Activated CD4-positive, CD25-positive, alpha-beta regulatory T cell (primary cell): ENCODE results near the gene KLHL2.
A peak's percentile ranks its signal among the peaks of the same experiment; 100 is the strongest.
"Not testable (repeated sequence)": the region's sequence is repeated elsewhere in the genome, so short reads cannot be mapped to it uniquely, and the experiment has no call there.

ENCODE experiments used
- DNase-seq, 4 experiments: peaks; one replicate each; lab custom pipeline; 2025; lab: John Stamatoyannopoulos, UW

Gene KLHL2, protein sequence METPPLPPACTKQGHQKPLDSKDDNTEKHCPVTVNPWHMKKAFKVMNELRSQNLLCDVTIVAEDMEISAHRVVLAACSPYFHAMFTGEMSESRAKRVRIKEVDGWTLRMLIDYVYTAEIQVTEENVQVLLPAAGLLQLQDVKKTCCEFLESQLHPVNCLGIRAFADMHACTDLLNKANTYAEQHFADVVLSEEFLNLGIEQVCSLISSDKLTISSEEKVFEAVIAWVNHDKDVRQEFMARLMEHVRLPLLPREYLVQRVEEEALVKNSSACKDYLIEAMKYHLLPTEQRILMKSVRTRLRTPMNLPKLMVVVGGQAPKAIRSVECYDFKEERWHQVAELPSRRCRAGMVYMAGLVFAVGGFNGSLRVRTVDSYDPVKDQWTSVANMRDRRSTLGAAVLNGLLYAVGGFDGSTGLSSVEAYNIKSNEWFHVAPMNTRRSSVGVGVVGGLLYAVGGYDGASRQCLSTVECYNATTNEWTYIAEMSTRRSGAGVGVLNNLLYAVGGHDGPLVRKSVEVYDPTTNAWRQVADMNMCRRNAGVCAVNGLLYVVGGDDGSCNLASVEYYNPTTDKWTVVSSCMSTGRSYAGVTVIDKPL

DNA sequence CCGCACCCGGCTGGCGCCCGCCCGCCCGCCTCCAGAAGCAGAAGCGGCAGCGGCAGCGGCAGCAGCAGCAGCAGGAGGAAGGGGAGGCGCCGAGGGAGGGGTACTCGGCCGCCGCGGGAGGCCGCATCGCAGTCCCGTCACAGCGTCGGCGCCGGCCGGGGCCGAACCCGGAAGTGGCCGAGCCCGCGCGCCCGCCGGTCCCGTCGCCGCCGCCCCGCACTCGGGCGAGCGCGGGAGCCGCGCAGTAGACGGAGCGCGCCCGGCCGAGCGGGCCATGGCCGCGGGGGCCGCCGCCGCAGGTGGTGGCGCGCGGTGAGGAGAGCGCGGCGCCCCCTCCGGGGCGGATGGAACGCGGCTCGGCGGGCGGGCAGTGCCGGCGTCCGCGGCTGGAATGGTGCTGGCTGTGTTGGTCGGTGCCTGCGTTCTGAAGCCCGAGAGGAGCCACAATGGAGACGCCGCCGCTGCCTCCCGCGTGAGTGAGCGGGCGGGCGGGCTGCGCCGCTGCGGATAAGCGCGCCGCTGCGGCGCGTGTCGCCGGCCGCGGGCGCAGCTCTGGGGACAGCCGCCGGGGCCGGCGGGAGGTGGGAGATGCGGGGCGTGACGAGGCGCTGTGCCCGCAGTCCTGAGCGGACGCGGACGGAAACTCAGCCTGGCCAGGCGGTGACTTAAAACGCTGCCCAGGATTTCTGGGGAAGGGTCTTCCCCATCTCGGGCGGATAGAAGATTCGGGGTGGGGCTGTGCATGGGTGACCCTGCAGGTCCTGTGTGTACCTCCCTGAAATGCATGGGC lies at the start of gene KLHL2:
KLHL2 (plus strand) TSS at position 131 of the 790 bp plus-strand sequence; CDS start at position 447, 316 bp downstream.
- peak; percentile 29 to 48 (median 38) for DNase-seq

DNA sequence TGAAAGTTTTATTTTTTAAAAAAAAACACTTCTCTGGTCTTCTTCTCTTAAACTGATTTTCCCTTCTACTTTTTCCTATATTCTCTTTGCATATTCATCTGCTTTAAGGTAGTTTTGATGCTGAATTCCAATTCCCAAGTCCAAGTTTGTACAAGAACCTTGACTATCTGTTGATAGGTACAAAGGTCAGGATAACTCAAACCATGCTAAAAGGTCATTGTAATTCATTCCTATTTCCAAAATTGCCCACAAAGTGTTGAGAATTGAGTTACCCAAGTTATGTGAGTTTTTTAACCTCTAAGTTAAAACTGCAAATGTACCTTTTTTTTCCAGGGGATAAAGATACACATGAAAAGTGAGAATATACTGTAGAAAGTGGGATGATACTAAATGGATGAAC lies 48.6 kb upstream of the KLHL2 start:
- DNase-seq = no peak

DNA sequence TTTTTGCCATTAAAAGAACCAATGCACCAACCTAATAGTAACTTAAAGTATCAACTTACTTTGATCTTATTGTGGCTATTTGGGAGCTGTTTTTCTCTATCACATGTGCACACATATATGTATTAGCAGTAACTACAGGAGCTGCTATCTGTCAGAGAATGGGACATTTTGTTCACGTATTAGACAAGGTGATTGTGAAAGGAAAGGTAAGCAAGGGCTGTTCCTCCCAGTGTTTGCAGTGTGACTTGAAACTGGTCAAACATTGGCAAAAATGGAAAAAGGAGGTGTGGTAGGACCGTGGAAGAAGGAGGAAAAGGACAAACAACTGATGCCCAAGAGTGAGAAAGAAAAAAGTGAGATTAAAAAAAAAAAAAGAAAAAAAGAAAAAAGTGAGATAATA lies 43.1 kb upstream of the KLHL2 start:
- DNase-seq = no peak

DNA sequence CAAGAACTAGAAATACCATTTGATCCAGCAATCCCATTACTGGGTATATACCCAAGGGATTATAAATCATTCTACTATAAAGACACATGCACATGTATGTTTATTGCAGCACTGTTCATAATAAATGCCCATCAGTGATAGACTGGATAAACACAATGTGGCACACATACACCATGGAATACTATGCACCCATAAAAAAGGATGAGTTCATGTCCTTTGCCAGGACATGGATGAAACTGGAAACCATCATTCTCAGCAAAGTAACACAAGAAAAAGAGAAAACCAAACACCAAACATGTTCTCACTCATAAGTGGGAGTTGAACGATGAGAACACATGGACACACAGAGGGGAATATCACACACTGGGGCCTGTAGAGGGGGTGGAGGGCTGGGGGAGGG lies 40.5 kb upstream of the KLHL2 start:
- DNase-seq = not testable (repeated sequence)

DNA sequence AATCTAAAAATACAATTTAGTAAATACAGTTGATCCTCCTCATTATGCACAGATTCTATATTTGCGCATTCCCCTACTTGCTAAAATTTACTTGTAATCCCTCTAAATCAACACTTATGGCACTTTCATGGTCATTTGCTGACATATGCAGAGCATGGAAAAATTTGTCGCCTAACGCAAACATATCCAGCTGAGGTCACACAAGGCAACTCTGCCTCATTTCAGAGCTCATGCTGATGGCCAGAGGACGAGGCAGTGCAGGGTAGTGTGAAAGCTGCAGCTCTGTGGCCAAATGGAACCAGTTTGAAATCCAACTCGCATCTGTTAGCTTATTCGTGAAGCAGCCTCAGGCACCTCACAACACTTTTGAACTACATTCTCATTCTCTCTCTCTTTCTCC lies 39.7 kb upstream of the KLHL2 start:
- no peak for DNase-seq

DNA sequence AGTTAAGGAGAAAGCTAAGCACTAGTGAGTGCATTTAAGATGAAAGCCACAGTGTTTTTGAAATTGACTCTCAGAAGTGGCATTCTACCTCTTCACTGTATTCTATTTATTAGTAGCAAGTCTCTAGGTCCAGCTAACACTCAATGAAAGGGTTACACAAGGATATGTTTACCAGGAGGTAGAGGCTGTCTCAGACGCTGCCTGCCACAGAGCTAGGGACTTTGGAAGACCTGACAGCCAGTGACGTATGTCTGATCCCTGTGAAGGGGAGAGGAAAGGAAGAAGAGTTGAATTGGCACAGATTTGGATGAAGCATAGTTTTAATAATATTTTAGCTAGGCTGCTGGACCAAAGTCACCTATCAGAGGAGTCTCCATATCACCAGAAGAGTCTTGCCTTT lies 36.5 kb upstream of the KLHL2 start:
- no peak for DNase-seq

DNA sequence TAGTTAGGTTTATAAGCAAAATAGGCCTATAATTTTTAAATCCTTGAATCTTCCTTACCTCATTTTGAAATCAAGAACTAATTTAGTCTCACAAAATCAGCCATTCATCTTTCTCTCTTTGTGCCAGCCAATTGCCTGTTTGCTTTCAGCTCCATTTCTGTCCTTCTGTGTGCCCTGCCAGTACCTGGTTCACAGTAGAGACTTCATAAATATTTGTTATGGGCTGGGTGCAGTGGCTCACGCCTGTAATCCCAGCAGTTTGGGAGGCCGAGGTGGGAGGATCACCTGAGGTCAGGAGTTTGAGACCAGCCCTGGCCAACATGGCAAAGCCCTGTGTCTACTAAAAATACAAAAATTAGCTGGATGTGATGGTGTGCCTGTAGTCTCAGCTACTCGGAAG lies 31.9 kb upstream of the KLHL2 start:
- not testable (repeated sequence) for DNase-seq

DNA sequence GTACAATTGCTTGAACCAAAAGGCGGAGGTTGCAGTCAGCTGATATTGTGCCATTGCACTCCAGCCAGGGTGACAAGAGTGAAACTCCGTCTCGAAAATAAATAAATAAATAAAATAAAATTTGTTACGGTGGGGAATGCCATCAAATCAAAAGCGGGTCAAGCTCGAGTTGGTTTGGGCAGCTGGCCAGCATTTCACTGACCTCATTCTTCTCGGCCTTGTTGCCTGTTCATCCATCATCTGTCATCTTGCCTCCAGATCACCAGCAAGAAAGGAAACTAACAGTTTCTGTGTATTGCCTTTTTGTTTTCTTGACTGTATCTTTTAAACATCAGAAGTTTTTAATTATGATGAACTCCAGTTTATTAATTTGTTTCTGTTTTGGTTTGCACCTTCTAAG lies 31.5 kb upstream of the KLHL2 start:
- no peak for DNase-seq

DNA sequence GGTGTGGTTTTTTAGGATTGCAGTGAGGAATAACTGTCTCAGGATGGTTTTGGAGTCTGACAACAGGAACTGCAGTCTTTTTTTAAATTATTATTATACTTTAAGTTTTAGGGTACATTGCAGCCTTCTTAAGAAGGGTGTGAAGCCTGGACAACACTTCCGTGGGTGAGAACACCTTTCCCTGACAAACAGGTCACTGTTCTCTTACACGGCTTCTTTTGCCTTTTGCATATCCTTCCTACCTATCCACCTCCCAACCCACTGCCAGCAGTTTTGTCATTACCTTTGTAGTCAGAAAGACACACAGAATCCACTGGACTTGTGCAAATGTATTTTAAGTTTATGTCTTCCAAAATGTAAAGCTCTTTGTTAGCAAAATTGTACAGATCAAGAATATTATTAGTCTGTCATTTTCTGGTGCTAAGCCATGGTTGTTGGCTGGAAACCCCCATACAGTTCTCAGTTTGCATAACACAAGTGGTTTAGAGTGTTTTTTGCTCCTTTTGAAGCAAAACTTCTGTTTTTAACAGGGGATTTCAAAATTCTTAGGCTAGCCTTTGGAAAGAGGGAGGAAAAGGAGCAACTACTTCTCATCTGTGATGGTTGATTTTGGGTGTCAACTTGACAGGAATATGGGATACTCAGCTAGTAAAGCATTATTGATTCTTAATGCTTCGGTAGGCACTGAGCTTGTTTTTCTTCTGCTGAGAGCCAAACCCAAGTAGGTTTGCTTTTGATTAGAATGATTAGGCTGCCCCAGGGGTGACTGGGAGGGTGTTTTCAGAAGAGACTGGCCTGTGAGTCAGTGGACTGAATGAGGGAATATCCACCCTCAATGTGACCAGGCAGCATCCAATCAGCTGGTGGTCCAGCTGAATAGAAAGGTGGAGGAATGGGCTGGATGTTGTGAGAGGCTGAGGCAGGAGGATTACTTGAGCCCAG lies 29.4 kb upstream of the KLHL2 start:
- no peak for DNase-seq

DNA sequence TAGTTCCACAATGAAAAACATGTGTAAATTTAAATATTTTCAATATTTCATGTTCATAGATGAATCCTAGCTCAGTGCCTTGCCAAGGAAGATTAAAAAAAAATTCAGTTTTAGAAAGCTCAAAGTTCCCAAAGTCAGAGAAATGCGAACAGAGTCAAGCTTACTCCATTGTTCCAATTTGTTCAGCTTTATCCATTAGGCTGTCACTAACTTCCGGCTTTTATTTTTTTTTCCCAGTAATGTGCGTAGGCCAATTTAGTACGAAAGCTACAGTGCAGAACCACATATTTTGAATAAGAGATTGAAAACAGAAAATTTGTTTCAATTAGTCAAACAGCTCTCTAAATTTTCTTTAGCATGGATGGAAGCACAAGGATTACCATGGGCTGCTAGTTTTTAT lies 23.1 kb upstream of the KLHL2 start:
- no peak for DNase-seq

DNA sequence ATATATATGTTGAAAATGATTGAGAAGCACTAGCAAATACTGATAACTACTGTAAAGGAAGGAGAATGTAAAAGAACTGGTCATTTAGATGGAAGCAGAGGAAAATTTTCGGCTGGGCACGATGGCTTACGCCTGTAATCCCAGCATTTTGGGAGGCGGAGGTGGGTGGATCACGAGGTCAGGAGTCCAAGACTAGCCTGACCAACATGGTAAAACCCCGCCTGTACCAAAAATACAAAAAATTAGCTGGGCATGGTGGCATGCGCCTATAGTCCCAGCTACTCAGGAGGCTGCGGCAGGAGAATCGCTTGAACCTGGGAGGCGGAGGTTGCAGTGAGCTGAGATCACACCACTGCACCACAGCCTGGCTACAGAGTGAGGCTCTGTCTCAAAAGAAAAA lies 22.4 kb upstream of the KLHL2 start:
- not testable (repeated sequence) for DNase-seq

DNA sequence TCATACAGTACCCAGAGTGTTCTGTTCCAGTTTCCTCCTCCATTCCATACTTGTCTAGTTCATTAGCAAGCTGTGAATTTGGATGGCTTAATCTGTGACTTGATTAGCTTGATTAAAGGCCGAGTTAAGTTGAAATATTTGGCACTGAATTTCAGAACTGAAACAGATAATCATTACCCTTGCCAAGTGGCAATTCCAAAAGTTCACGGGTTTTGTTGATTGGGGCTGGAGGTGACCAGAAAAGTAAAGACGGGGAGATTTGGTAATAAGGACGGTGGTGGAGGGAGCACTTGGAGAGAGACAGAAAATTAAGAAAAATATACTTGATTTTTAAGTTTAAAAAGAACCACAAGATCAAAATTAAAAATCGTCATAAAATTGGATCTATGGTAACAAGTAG lies 21.9 kb upstream of the KLHL2 start:
- no peak for DNase-seq

DNA sequence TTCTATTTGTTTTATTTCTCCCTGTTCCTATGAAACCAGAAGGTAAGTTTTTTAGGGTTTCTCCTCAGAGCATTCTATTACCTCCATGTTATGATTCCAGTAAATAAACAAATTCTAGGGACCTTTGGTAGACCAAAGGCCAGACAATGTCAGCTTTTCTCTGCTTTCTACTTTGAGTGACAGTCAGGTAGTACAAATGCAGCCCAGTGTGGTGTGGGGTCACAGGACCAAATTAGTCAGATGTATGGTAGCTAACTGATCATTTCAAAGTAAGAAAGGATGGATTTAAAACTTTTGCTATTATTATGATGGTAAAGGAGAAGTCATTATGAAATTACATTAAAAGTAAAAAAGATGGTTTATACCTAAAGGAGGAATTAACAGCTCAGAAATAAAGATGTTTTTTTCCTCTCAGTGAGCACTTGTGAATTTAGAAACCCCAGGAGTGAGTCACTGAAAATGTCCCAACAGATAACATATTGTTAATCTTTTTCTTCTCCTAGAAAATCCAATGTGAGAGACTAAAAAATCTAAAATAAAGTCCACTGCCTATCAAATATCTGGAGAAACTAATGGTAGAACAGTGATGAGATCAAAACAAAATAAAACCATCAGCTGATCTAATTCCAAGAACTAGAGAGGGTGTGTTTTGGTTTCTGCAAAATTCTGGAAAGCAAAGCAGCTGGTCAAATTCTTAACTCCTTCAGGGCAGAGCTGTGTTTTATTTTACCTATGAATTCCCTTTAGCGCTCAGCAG lies 16.6 kb upstream of the KLHL2 start:
- DNase-seq = no peak

DNA sequence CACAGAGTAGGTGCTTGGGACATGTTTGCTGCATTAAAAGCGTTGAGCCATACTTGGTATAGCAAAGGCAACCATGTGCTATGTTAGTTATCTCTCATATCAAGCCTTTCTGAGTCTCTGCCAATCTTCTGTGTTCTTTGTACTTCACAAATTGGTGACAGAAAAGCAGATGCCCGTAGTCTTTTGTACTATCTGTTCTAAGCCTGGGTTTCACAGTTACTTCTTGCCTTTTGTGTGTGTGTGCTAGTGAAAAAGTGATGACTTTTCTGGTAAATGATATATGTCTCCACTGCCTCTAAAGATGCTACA lies 16.1 kb upstream of the KLHL2 start:
- DNase-seq = no peak

DNA sequence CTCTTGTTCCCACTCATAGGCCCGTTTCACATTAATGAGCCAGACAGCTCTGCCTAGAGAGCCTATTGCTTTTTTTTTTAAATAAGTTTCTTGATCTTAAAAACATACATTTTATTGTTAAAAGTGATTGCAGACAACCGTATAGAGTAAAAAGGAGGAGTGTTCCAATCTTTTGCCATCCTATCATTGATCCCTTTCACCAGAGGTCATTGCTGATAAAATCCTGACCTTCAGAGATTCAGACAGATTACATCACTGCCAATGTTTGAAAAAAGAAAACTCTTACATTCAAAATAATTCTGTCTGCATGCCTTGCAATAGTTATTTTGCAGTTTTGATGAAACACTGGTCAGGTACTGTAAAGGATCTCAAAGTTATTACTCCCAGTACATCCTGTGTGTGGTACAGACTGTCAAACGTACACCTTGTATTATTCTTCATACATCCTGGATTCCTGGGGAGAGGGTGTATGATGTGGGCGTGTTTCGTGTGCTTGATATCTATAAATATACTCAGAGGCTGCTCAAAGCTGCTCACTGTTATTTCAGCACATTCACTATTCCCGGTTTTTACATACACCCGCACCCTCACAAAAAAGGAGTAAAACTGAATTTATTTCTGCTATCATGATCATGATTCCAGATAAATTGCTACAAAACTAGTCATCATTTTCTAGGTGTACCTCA lies 15.4 kb upstream of the KLHL2 start:
- DNase-seq = no peak

DNA sequence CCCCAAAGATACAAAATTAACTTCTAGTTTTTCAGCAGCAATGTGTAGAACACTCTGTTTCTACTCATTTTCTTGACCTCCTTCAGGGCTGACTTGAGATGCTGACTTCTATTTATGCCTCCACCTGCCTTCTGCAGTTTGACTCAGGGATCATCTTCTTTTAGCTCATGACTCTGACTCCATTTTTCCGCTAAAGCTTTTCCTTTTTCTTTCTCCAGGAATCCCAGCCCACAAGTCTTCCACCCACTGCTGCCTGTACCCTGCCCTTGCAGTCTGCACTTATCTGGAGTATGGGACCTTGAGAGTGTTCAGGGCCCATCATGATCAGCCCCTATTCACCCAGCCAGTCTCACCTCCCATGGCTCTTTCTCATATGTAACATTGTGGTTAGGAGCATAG lies 14.9 kb upstream of the KLHL2 start:
- DNase-seq = no peak

DNA sequence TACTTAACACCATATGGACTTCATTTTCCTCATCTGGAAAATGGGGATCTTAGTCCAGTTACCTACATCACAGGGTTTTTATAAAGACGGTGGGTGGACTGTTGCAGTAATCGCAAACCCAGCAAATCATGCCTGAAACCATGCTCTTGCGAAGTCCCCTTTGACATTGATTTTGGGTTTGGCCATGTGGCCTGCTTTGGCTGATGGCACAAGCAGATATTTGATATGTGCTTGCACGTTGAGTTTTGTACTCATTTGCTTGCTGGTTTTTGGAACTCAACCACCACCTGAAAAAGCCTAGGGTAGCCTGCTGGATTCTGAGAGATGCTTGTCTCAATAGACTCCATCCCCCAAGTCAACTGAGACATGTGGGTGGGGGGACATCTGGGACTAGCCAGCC lies 14.4 kb upstream of the KLHL2 start:
- DNase-seq = no peak

DNA sequence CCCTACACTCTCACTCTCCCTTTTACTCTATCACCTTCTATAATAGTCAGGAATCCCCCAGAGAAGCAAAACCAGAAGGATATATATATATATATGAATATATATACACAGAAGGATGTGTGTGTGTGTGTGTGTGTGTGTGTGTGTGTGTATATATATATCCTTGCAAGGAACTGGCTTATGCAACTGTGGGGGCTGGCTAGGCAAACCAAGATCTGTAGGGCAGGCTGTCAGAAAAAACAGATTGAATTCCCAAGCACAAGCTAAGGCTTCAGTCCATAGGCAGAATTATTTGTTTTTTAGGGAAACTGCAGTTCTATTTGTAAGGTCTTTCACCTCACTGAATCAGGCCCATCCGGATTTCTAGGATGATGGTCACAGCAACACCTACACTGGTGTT lies 13.0 kb upstream of the KLHL2 start:
- DNase-seq = no peak

DNA sequence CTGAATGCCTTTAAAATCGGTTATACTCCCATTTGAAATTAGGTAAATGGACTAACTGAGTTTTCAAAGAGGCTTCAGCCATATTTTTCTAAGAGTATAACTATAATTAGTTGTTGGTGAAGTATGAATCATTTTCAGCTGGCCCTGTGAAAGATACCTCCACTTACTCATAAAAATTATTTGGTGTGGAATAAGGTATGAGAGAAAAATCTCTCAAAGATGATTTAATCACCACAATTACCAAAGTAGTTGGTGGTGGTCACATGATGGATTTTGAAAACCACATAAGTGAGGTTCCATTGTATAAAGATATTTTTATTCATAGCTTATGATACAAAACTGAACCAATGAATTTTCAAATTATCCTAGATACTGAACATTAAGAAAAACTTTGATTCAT lies 9.0 kb upstream of the KLHL2 start:
- no peak for DNase-seq

DNA sequence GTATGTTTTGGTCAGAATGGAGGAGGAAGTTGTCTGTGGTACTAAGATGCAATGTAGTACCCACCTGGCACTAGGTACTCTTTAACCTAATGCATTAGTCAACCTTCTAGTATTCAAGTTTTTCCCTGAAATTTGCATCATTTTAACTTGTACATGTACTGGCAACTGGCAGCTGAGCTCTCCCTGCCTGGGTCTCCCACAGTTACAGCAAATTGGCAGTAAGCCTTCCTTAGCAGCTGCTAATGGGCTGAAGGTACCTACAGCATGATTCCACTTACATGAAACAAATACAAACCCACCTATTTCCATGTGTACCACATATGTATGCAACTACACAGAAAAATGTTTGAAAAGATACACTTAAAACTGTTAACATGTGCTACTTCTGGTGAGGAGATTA lies 8.1 kb upstream of the KLHL2 start:
- DNase-seq = no peak

DNA sequence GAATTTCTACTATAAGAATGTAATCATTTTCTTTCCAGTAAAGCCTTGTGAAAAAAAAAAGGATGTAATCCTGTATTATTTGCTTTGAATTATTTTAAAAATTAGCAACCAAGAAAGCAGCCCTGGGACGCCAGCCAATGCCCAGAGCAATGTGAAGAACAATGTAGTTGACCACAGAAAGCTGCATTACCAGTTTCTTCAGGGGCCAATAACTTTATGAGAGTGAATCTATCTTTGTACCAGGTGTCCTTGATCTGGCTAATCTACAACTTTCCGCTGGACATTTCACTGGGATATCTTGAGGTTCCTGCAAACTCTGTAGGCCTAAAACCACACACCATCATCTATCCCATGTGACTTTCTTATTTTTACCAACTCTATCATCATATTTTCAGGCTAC lies 7.6 kb upstream of the KLHL2 start:
- no peak for DNase-seq
